ENCODE data around the gene GPR89A.
"Not testable (repeated sequence)": the region's sequence is repeated elsewhere in the genome, so short reads cannot be mapped to it uniquely, and the experiment has no call there.

GRCh38 chr1:145607289-145607688 lies 499 bp upstream of the GPR89A start:
- TF ChIP-seq CTCF (IDR thresholded peaks at IDR 0.05; ENCODE audit: low read length); EZH2 (IDR thresholded peaks at IDR 0.05; ENCODE audit: borderline replicate concordance, low read length): not testable (repeated sequence)

Measured in OCI-LY1 (cell line).